Epithelial cell of prostate (primary cell): ENCODE data around the gene UFD1.

Experiments used
- DNase-seq: peaks from one replicate; pipeline ENCODE4 v3.0.0-alpha.2; 2011; ENCODE audit warnings: low read depth, low spot score
- H3K27ac ChIP-seq: fragments of 450-650 bp; 2 replicates; pipeline ENCODE4 v1.5.1; 2017; ENCODE audit warnings: mild to moderate bottlenecking

The UFD1 gene

GRCh38 chr22:19432133-19432851, 46.7 kb downstream of the UFD1 start, which contains the start of gene MRPL40:
Gene MRPL40, plus strand, starts transcription at chr22:19432545. Its CDS starts 10 bp downstream, at chr22:19432555.
- DNase-seq = peak; percentile 56
- peak within 1 kb of the TSS; percentile 94 for H3K27ac ChIP-seq

- DNase-seq = peak; percentile 55
- H3K27ac ChIP-seq = peak within 1 kb of the TSS; percentile 94
Observed at GRCh38 chr22:19431649-19432132, 47.3 kb downstream of the UFD1 start, which contains the start of gene HIRA. Gene HIRA, minus strand, starts transcription at chr22:19431733. Its CDS starts 257 bp downstream, at chr22:19431476.

- H3K27ac ChIP-seq = peak overlapping the region; percentile 94
- no peak for DNase-seq
Observed at GRCh38 chr22:19430890-19431541, 48.0 kb downstream of the UFD1 start.

DNA sequence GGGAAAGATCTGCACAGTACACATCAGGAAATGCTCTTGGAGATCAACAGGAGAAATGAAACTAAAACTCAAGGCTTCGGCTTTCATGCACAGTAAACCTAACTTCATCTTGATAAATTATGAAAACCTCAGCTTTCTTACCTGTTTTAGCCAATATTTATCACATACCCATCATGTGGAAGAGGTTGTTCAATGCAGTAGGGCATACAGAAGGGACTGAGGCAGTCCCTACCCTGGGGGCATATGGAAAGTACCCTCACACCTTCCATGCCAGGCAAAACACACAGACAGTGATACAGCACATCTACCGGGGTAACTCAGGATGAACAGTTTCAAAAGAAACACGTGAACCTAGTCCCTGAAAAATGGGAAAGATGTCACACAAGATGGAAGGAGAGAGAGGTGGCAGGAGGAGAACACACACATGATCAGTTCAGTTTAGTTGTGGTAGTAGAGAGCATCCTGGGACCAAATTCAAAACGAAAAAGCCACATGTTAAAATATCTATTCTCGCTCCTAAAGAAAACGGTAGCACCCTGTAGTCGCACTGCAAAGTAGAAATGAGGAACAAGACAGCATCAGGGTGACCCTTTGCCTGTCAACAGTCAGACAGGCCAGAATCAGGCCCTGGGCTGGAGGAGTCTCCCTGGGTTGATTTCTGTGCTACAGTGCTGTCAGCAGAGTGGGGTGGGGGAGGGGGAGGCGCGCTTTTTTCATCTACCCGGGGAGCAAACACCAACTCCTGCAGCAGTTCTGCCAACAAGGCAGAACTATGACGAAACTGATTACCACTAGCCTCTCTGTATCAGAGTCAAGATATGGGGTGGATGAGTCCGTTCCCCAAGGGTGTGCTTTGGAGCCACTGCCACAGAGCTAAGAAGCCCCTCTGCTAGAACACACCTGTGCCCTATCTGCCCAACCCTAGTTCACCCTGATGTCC, 48.8 kb downstream of the UFD1 start:
- no peak for DNase-seq
- H3K27ac ChIP-seq = peak overlapping the region; percentile 94

DNA sequence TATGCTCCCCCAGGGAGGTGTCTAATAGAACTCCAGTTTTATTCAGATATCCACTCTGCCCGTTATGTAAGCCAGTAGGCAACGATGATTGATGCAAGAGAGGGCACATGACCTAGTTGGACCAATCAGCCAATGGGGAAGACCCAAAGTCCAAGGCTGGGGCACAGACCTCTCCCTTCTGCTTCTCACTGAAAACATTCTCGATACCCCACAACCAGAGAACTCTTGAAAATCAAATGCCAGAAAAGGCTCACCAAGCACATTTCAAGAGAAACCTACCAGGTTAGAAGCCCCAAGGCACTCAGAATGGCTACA, 54.9 kb downstream of the UFD1 start:
- no peak for DNase-seq
- H3K27ac ChIP-seq = no peak overlapping the region

DNA sequence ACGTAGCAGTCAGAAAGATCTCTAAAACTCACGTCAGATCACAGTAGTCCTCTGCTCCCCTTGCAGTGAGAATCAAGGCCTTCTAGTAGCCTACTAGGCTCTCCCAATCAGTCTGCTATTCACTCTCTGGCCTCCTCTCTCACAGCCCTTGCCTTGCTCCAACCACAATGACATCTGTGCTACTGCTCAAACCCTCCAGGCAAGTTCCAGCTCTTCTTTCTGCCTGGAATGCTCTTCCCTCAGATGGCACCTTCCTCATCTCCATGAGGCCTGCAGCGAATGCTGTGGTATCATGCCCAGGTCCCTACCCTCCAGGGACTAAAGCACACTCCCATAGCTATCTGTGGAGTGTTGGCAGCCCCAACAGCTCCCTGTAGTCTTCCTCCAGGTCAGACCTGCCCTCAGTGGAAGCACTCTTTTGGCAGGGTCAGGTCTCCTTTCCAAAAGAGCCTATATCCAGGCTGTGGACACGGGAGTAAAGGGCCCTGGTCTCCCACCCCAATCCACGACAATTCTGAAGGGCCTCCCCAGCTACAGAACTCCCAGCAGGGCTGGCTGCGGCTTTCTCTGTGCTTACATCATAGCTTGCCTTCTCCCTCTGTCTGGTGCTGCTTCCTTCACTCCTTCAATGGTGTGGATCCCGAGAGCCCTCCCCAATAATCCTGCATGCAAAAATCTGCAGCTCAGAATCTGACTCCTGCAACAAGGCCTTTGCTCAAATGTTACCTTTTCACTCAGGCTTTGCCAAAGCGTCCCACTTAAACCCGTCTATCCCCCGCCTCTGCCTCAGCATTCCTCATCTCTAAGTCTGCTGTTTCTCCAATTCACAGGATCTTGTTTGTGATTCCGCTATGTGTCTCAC, 56.3 kb downstream of the UFD1 start:
- no peak overlapping the region for H3K27ac ChIP-seq
- DNase-seq = no peak

DNA sequence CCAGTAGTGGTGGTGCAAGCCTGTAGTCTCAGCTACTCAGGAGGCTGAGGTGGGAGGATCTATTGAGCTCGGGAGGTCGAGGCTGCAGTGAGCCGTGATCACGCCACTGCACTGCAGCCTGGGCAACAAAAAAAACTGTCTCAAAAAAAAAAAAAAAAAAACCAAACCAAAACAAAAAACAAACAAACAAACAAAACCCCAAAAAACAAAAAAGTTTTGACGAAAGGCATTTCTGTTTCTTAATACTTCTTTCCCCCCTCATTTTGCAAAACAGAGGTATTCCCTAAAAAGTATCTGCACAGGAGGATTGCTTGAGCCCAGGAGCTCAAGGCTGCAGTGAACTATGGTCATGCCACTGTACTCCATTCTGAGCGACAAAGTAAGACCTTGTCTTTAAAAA, 58.7 kb downstream of the UFD1 start:
- H3K27ac ChIP-seq = no peak overlapping the region
- DNase-seq = no peak

- H3K27ac ChIP-seq = no peak overlapping the region
- no peak for DNase-seq
Observed at GRCh38 chr22:19419464-19420178, 59.4 kb downstream of the UFD1 start.

- no peak overlapping the region for H3K27ac ChIP-seq
- DNase-seq = no peak
Observed at GRCh38 chr22:19419086-19419463, 59.9 kb downstream of the UFD1 start.

DNA sequence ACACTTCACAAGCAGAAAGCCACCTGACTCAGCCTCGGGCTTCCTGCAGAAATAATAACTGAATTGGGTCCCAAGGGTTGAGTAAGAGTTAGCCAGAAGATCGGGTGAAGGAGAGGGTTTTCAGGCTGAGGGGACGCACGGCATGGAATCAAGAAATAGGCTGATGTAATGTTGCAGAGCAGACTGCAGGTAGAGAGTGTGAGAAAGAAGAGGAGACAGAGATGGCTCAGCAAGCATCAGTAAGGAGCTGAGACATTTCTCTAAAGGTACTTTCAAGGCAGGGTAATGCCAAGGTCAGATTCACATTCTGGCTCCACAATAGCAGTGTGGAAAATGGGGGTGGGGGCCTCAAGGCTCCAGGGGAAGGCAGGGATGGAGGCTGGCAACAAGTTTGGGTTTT, 66.1 kb downstream of the UFD1 start:
- no peak overlapping the region for H3K27ac ChIP-seq
- no peak for DNase-seq

- no peak for DNase-seq
- H3K27ac ChIP-seq = no peak overlapping the region
Observed at GRCh38 chr22:19412478-19412877, 66.5 kb downstream of the UFD1 start.

DNA sequence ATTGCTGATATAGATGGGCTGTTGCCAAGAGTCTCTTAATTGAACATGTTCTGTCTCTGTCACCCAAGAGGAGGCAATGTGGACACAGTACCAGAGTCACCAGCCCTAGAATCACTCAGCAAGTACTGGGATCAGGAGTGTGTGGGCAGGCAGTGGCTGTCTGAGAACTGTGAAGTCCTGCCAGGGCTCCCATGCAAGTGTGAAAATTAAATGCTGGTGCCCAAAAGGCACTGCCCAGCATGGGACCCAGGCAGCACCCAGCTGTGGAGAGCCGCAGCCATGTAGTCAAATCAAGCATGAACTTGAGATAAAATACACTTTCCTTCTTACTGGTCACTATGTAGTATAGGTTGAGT, 67.3 kb downstream of the UFD1 start:
- no peak overlapping the region for H3K27ac ChIP-seq
- DNase-seq = no peak

DNA sequence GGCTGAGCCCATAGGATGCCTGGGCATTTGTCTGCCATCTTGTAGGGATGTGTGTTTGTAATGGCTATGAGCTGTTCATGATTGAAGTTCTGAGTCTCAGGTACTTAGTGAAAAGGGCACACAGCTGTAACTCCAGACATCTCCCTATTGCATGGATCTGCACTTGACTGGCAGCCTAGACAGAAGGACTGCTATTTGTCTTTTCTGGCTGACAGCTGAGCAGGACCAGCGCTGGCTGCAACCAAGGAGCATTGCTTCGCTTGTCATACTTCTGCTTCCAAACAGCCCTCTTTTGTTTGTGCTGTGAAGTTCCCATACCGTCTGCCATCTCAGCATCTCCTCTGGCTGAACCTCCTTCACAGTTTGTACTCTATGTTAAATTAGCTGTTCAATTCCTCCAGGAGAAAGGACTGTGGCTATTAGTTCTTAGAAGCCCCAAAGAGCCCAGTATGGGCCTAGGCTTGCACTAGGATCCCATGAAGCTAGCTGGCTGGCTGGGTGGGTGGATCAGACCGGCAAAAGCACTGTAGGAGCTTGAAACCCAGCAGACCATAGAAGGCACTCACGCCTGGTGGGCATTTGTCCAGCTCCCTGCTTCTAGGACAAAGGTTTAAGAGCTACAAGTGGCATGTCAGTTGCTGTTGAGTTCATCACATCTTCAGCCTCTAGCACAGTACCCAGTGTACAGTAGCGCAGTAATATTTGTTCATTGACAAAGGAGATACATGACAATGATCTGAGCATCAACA, 67.9 kb downstream of the UFD1 start:
- no peak overlapping the region for H3K27ac ChIP-seq
- DNase-seq = no peak

DNA sequence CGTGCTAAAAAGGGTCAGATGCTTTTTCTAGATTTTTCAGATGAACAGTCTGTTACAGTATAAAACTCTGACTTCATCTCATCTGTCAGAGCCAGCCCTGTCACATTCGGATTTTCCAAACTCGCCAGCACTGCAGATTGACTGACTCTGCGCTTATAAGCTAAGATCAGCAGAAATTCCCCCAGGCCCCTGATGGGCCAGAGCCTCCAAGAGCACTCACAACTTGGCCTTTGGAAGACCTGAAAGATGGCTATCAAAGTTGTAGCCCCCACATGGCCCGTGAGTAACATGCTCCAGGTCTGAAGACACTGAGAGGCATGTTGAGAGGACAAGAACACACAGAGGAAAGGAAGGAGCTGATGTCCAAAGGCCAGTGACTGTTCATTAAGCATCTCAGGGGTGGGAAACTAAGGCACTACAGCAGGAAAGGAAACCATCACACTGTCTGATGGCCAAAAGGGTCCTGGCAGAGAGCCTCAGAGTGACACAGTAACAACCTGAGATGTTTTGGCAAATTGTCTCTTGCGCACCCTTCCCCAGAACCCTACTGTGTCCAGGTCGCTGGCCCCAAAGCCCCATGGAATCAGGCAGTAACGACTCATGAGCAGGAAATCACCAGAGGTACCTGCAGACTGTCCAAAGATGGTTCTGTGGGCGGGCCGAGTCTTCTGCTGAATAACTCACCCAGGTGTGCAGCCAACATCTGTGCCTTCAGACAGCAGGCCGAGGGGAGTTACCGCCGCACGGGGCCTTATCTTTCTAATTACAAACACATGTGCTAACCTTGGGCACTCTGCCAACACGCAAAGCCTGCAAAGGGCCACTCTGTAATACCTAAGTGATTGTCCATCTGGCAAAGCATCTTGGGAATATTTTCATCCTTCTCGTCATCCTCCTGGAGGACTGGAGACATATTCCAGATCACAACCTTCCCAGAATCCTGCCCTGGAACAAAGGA, 71.1 kb downstream of the UFD1 start:
- no peak for DNase-seq
- H3K27ac ChIP-seq = no peak overlapping the region

- DNase-seq = no peak
- H3K27ac ChIP-seq = no peak overlapping the region
Observed at GRCh38 chr22:19406846-19407245, 72.1 kb downstream of the UFD1 start.

DNA sequence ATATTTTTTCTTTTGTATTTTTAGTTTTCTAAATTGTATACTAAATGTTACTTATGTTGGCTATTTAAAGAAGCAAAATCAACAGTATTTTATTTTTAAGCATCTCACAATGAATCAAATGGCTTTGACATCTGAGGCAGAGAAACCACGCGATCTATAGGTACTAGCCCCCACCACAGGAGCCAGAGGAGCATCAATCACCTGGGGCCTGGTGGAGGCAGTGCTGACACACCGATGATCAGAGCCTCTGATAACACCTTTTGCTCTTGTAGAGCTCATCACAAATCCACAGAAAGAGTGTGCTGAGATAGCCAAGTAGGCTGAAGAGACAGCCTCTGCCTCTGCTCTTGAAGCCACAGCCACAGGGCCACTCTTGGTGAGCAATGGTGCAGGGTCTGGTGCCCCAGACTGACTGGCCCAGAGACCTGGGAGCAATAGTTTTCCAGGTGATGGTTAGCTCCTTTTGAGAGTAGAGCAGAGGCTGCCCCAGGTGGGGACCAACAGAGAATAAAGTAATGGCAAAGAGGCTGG, 72.6 kb downstream of the UFD1 start:
- no peak overlapping the region for H3K27ac ChIP-seq
- DNase-seq = no peak

DNA sequence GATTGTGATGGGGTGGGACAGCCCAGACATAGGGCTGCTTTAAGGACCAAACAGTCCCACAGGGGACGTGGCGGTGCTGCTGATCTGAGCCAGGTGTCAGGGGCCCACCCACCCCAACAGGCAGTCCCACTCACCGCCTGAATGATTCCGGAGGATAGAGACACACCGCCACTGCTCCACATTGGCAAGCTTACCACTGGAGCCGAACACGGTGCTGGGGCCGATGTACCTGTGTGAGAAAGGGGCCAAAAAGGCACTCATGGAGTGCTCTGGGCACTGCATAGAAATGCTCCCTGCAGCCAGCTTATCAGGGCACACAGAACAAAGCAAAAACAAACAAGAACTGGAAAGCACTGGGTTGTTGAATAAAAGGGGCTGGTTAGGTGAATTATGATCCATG, 73.3 kb downstream of the UFD1 start:
- H3K27ac ChIP-seq = no peak overlapping the region
- no peak for DNase-seq
